ENCODE data around the gene CXXC4. TPM values are rescaled to one million over a fixed set of nuclear protein-coding genes. Genes with fewer than 3 reads are reported as not detected.

The CXXC4 gene
- total RNA-seq (2022; extraction: Qiagen RNA extraction; ENCODE audit: low read depth): 0.02 to 0.05 TPM (median 0.03 TPM) in 3 of 5 replicates, not detected in the others

GRCh38 chr4:104494822-104495559, at the start of gene CXXC4:
TSS of gene CXXC4 (minus strand) at chr4:104494894. CDS start at chr4:104491802, 3,092 bp downstream.

